ENCODE data around the gene IGF2BP1.

DNA sequence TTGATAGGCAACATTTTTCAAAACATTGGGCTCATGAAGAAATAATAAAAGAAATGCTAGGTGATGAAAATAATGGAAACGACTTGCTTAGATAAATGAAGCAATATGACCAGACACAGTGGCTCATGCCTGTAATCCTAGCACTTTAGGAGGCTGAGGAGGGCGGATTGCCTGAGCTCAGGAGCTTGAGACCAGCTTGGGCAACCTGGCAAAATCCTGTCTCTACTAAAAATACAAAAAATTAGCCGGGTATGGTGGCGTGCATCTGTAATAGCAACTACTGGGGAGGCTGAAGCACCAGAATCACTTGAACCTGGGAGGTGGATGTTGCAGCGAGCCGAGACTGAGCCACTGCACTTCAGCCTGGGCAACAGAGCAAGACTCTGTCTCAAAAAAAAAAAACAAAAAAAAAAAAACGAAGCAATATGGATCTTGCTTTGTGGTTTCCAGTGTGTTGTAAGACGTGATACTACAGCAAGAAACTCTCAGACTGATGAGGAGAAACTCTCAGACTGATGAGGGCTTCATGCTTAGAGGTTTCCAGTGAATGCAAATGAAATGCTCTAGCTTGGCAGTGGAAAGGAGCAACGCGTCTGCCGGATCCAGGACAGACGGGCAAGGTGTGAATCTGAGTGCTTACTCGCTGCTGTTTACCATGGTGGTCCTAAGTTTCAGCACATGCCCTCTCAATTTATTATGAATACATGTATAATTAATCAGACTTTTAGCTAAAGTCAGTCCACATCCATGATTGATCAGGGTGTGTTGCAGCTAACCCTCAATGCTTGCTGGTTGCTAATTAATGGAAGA is 11.5 kb upstream of the IGF2BP1 start:
- TF ChIP-seq, protein P1, sequence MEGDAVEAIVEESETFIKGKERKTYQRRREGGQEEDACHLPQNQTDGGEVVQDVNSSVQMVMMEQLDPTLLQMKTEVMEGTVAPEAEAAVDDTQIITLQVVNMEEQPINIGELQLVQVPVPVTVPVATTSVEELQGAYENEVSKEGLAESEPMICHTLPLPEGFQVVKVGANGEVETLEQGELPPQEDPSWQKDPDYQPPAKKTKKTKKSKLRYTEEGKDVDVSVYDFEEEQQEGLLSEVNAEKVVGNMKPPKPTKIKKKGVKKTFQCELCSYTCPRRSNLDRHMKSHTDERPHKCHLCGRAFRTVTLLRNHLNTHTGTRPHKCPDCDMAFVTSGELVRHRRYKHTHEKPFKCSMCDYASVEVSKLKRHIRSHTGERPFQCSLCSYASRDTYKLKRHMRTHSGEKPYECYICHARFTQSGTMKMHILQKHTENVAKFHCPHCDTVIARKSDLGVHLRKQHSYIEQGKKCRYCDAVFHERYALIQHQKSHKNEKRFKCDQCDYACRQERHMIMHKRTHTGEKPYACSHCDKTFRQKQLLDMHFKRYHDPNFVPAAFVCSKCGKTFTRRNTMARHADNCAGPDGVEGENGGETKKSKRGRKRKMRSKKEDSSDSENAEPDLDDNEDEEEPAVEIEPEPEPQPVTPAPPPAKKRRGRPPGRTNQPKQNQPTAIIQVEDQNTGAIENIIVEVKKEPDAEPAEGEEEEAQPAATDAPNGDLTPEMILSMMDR (IDR thresholded peaks at IDR 0.05), result no peak
- TF ChIP-seq POLR2A (IDR thresholded peaks at IDR 0.05), result no peak
